Panc1 (cell line): ENCODE data around the gene RRP1. TPM values are rescaled to one million over a fixed set of nuclear protein-coding genes. Genes with fewer than 3 reads are reported as not detected.

Experiments
- ATAC-seq: fragments of 200-7000 bp; cut with Tn5 transposase; 2 replicates; pipeline ENCODE4 v1.9.1; 2020; ENCODE audit warnings: mild to moderate bottlenecking, moderate library complexity
- BruUV-seq: library from RNA; stranded (reverse); fragments of 400-500 nt; replicated peaks from 2 replicates; lab custom pipeline; 2021; lab: Mats Ljungman, UMichigan
- CTCF ChIA-PET: fragments of 300-600 bp; sonication (Branson Sonifier 250); formaldehyde crosslinking; loops from one replicate; lab custom pipeline; 2022; ENCODE audit warnings: antibody characterized with exemption; lab: Charles Lee
- POLR2A ChIA-PET: fragments of 300-600 bp; sonication (Branson Sonifier 250); formaldehyde crosslinking; loops from one replicate; lab custom pipeline; 2022; ENCODE audit warnings: antibody characterized with exemption; lab: Charles Lee
- DNase-seq: peaks from one replicate; pipeline ENCODE4 v3.0.0-alpha.2; 2010; ENCODE audit warnings: low read depth, low spot score
- H3K27ac ChIP-seq: 2 replicates; pipeline ENCODE4 v1.5.1; 2011; ENCODE audit warnings: mild to moderate bottlenecking, low read length, inconsistent platforms
- H3K27me3 ChIP-seq: fragments of 200-500 bp; sonication (Bioruptor generic); 2 replicates; pipeline ENCODE4 v1.6.0; 2014; ENCODE audit warnings: low read length, inconsistent platforms; ENCODE audit not compliant: control insufficient read depth, insufficient read depth
- H3K36me3 ChIP-seq: fragments of 200-500 bp; sonication (Bioruptor generic); 2 replicates; pipeline ENCODE4 v1.5.1; 2014; ENCODE audit warnings: inconsistent platforms, mild to moderate bottlenecking, low read length, moderate library complexity; ENCODE audit not compliant: control insufficient read depth, insufficient read depth
- H3K4me1 ChIP-seq: 2 replicates; pipeline ENCODE4 v1.5.1; 2011; ENCODE audit warnings: inconsistent platforms, mild to moderate bottlenecking, low read length, moderate library complexity; ENCODE audit not compliant: control insufficient read depth, insufficient read depth
- H3K4me3 ChIP-seq, 2 experiments: 2 replicates each; pipeline ENCODE4 v1.5.1; 2011 to 2012; ENCODE audit warnings: low read depth in 2 of 2, low read length in 2 of 2, mild to moderate bottlenecking in 2 of 2, inconsistent platforms in 1 of 2, moderate library complexity in 1 of 2
- H3K9me3 ChIP-seq: fragments of 200-500 bp; sonication (Bioruptor generic); 2 replicates; pipeline ENCODE4 v1.5.1; 2014; ENCODE audit warnings: low read depth, mild to moderate bottlenecking, inconsistent platforms, low read length, moderate library complexity; ENCODE audit not compliant: control insufficient read depth, insufficient read depth
- POLR2AphosphoS5 ChIP-seq: IDR thresholded peaks from 2 replicates; pipeline ENCODE4 v1.6.1; 2012; ENCODE audit warnings: mild to moderate bottlenecking, low read depth, low read length, moderate library complexity
- SIN3A ChIP-seq: IDR thresholded peaks from 2 replicates; pipeline ENCODE4 v1.6.1; 2012; ENCODE audit warnings: low read depth, mild to moderate bottlenecking, low read length, moderate library complexity, borderline replicate concordance; ENCODE audit not compliant: insufficient read depth
- TCF7L2 ChIP-seq: IDR thresholded peaks from 2 replicates; pipeline ENCODE4 v1.6.1; 2011; ENCODE audit warnings: mild to moderate bottlenecking, low read depth, low read length, inconsistent platforms
- in situ Hi-C: cut with HindIII; loops from 2 replicates; pipeline ENCODE4 v1.10.0; 2016; ENCODE audit warnings: low sequenced_read_pairs, low pct_unique_long_range_greater_than_20kb
- intact Hi-C: fragments of 100-400 bp; cut with micrococcal nuclease; formaldehyde crosslinking; loops from one replicate; pipeline ENCODE4 v1.10.0; 2022; ENCODE audit not compliant: unreplicated experiment
- total RNA-seq: library from RNA; stranded (reverse); gene quantifications from one replicate; pipeline ENCODE4 v1.2.1, GENCODE V29; 2021; ENCODE audit not compliant: unreplicated experiment
- TF ChIP-seq, protein P1 (sequence below), 2 experiments: IDR thresholded peaks; 2 replicates each; pipeline ENCODE4 v1.6.1; 2011 to 2012; ENCODE audit warnings: low read depth in 2 of 2, control low read depth in 1 of 2, low read length in 1 of 2, mild to moderate bottlenecking in 1 of 2, moderate library complexity in 1 of 2; ENCODE audit not compliant: insufficient read depth in 1 of 2
- TF ChIP-seq, protein P2 (sequence below): fragments of 450-650 bp; IDR thresholded peaks from 2 replicates; pipeline ENCODE4 v1.5.1; 2017; ENCODE audit warnings: mild to moderate bottlenecking

The RRP1 gene
- total RNA-seq, 1 experiment from 2014 or later = 41.8 TPM

DNA sequence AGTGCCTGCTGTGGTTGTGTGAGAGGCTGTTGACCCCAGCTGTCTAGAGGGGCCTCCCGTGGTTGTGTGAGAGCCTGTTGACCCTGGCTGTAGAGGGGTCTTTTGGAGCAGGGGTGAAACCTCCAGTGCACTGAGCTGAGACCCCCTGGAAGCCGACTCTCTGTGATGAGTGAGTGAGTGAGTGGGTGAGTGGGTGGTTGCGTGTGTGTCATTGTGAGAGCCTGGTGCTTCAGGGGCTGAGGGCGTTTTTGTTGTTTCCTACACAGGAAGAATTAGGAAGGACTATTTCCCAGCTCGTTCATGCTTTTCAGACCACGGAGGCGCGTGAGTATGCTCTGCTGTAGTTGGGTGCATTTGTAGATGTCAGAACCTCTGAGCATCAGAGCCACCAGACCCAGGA, 3.0 kb downstream of the RRP1 start:
- no TSS peak for BruUV-seq
- DNase-seq = no peak
- Histone ChIP-seq H3K36me3 (peaks cover 6% of the 10 kb centered on the region; the same call in 1 of the 2 replicates), H3K4me3 (no peak overlapping the region), H3K9me3 (no peaks in the 10 kb centered on the region), H3K27ac (no peak overlapping the region), H3K4me1 (0 out of 2 replicates have a peak, but pooled peaks cover 6% of the 10 kb centered on the region), H3K27me3 (no peaks in the 10 kb centered on the region)
- intact Hi-C loops = no loop called here
- TF ChIP-seq, protein P1, sequence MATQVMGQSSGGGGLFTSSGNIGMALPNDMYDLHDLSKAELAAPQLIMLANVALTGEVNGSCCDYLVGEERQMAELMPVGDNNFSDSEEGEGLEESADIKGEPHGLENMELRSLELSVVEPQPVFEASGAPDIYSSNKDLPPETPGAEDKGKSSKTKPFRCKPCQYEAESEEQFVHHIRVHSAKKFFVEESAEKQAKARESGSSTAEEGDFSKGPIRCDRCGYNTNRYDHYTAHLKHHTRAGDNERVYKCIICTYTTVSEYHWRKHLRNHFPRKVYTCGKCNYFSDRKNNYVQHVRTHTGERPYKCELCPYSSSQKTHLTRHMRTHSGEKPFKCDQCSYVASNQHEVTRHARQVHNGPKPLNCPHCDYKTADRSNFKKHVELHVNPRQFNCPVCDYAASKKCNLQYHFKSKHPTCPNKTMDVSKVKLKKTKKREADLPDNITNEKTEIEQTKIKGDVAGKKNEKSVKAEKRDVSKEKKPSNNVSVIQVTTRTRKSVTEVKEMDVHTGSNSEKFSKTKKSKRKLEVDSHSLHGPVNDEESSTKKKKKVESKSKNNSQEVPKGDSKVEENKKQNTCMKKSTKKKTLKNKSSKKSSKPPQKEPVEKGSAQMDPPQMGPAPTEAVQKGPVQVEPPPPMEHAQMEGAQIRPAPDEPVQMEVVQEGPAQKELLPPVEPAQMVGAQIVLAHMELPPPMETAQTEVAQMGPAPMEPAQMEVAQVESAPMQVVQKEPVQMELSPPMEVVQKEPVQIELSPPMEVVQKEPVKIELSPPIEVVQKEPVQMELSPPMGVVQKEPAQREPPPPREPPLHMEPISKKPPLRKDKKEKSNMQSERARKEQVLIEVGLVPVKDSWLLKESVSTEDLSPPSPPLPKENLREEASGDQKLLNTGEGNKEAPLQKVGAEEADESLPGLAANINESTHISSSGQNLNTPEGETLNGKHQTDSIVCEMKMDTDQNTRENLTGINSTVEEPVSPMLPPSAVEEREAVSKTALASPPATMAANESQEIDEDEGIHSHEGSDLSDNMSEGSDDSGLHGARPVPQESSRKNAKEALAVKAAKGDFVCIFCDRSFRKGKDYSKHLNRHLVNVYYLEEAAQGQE (IDR thresholded peaks at IDR 0.05; ENCODE audit: insufficient read depth in 1 of 2, low read depth in 2 of 2, low read length in 1 of 2) = no peak
- TF ChIP-seq SIN3A = no peak
- TF ChIP-seq POLR2AphosphoS5 = no peak
- TF ChIP-seq, protein P2, sequence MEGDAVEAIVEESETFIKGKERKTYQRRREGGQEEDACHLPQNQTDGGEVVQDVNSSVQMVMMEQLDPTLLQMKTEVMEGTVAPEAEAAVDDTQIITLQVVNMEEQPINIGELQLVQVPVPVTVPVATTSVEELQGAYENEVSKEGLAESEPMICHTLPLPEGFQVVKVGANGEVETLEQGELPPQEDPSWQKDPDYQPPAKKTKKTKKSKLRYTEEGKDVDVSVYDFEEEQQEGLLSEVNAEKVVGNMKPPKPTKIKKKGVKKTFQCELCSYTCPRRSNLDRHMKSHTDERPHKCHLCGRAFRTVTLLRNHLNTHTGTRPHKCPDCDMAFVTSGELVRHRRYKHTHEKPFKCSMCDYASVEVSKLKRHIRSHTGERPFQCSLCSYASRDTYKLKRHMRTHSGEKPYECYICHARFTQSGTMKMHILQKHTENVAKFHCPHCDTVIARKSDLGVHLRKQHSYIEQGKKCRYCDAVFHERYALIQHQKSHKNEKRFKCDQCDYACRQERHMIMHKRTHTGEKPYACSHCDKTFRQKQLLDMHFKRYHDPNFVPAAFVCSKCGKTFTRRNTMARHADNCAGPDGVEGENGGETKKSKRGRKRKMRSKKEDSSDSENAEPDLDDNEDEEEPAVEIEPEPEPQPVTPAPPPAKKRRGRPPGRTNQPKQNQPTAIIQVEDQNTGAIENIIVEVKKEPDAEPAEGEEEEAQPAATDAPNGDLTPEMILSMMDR = no peak
- ATAC-seq = no peak
- CTCF ChIA-PET = no interaction called here
- in situ Hi-C loops = no loop called here
- POLR2A ChIA-PET = no interaction called here

DNA sequence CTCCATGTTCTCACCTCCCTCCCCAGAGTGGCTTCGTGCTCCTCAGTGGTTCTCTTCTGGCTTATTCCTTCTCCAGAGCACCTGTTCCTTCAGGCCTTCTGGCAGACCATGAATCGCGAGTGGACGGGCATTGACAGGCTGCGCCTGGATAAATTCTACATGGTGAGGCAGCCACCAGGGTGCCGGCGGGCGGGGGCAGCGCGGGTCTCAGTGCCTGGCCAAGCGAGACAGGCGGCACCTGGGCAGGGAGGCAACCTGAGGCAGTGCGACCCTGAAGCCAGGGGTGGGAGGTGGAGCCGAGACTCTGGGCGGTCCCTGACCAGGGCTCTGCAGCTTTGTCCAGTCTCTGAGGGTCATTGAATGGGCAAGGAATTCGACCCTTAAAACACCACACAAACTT, 3.9 kb downstream of the RRP1 start:
- DNase-seq (no peak), ATAC-seq (no peak)
- ChIA-PET CTCF (no interaction called here), POLR2A (no interaction called here)
- in situ Hi-C loops (no loop called here), intact Hi-C loops (no loop called here)
- no TSS peak for BruUV-seq
- no peaks in the 10 kb centered on the region for H3K9me3 ChIP-seq
- H3K4me1 ChIP-seq = 0 out of 2 replicates have a peak, but pooled peaks cover 6% of the 10 kb centered on the region
- no peaks in the 10 kb centered on the region for H3K27me3 ChIP-seq
- no peak overlapping the region for H3K4me3 ChIP-seq
- peaks cover 6% of the 10 kb centered on the region; the same call in 1 of the 2 replicates for H3K36me3 ChIP-seq
- no peak overlapping the region for H3K27ac ChIP-seq
- TF ChIP-seq SIN3A = no peak

DNA sequence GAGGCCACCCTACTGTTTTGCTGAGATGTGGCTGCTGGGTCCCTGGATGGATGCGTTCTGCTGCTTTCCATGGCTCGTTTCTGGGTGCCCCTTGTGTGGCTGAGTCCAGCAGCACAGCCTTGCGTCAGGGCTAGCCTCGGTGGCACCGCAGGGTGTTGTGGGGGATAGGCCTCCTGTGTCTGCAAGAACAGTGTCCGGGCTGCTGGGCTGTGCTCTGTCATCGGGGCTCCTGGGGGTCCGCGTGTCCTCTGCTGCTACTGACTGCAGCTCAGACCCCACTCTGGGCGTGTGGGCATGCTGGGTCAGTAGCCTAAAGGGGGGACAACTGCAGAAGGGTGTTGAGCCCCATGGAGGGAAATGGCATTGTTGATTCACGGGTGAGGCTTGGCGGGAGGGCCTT, 4.9 kb downstream of the RRP1 start:
- BruUV-seq = no TSS peak
- CTCF ChIA-PET = no interaction called here
- TF ChIP-seq, protein P1 (IDR thresholded peaks at IDR 0.05; ENCODE audit: insufficient read depth in 1 of 2, low read depth in 2 of 2, low read length in 1 of 2) = no peak
- TF ChIP-seq TCF7L2 = no peak
- no peak for TF ChIP-seq SIN3A
- TF ChIP-seq POLR2AphosphoS5 = no peak
- TF ChIP-seq, protein P2 = no peak
- Histone ChIP-seq H3K27ac (no peak overlapping the region), H3K4me1 (0 out of 2 replicates have a peak, but pooled peaks cover 6% of the 10 kb centered on the region), H3K9me3 (no peaks in the 10 kb centered on the region), H3K27me3 (no peaks in the 10 kb centered on the region), H3K36me3 (peaks cover 6% of the 10 kb centered on the region; the same call in 1 of the 2 replicates), H3K4me3 (no peak overlapping the region)
- DNase-seq (no peak), ATAC-seq (no peak)
- intact Hi-C loops (no loop called here), in situ Hi-C loops (no loop called here)
- POLR2A ChIA-PET = no interaction called here
